Mesenchymal stem cell (in vitro differentiated cells and primary cell): ENCODE data around the gene LCMT1.
A peak's percentile ranks its signal among the peaks of the same experiment; 100 is the strongest.

Source experiments
- DNase-seq: peaks from one replicate; pipeline ENCODE4 v3.0.0-alpha.2; 2013
- H2AFZ ChIP-seq: one replicate; pipeline ENCODE4 v1.6.1; 2013; ENCODE audit warnings: low read depth, mild to moderate bottlenecking, control low read depth, inconsistent platforms, low read length, moderate library complexity
- H2AK5ac ChIP-seq: 2 replicates; pipeline ENCODE4 v1.6.1; 2013; ENCODE audit warnings: low read length, moderate library complexity, mild to moderate bottlenecking, inconsistent platforms; ENCODE audit not compliant: severe bottlenecking
- H2BK120ac ChIP-seq: one replicate; pipeline ENCODE4 v1.6.1; 2013; ENCODE audit warnings: low read depth, mild to moderate bottlenecking, inconsistent platforms, low read length, moderate library complexity
- H2BK12ac ChIP-seq, 2 experiments: one replicate each; pipeline ENCODE4 v1.6.1; 2013; ENCODE audit warnings: inconsistent platforms in 2 of 2, low read length in 2 of 2, mild to moderate bottlenecking in 2 of 2, moderate library complexity in 2 of 2, control low read depth in 1 of 2
- H2BK15ac ChIP-seq: one replicate; pipeline ENCODE4 v1.6.1; 2013; ENCODE audit warnings: mild to moderate bottlenecking, low read depth, inconsistent platforms; ENCODE audit not compliant: poor library complexity, severe bottlenecking
- H2BK5ac ChIP-seq: 2 replicates; pipeline ENCODE4 v1.6.1; 2013; ENCODE audit warnings: low read depth, mild to moderate bottlenecking, low read length, control low read depth, inconsistent platforms; ENCODE audit not compliant: poor library complexity, severe bottlenecking
- H3K14ac ChIP-seq, 2 experiments: one replicate each; pipeline ENCODE4 v1.6.1; 2013; ENCODE audit warnings: inconsistent platforms in 2 of 2, low read length in 2 of 2, control low read depth in 1 of 2, mild to moderate bottlenecking in 1 of 2, moderate library complexity in 1 of 2
- H3K18ac ChIP-seq, 2 experiments: one replicate each; pipeline ENCODE4 v1.6.1; 2013; ENCODE audit warnings: inconsistent platforms in 2 of 2, low read length in 2 of 2, control low read depth in 1 of 2, low read depth in 1 of 2, mild to moderate bottlenecking in 1 of 2
- H3K23ac ChIP-seq, 2 experiments: one replicate each; pipeline ENCODE4 v1.6.1; 2013; ENCODE audit warnings: inconsistent platforms in 2 of 2, low read length in 2 of 2, mild to moderate bottlenecking in 2 of 2, moderate library complexity in 2 of 2, control low read depth in 1 of 2
- H3K27ac ChIP-seq: 2 replicates; pipeline ENCODE4 v1.5.1; 2013; ENCODE audit warnings: mild to moderate bottlenecking, moderate library complexity, low read length, control low read depth, inconsistent platforms; ENCODE audit not compliant: poor library complexity, severe bottlenecking
- H3K27me3 ChIP-seq, 2 experiments: 2 replicates each; pipeline versions ENCODE4 v1.6.1 to v1.7.0; 2013; ENCODE audit warnings: low read length in 2 of 2, mild to moderate bottlenecking in 2 of 2, moderate library complexity in 2 of 2, control low read depth in 1 of 2, inconsistent platforms in 1 of 2; ENCODE audit not compliant: control insufficient read depth in 1 of 2, insufficient read depth in 1 of 2
- H3K36me3 ChIP-seq, 2 experiments: 2 replicates each; pipeline versions ENCODE4 v1.6.1 to v1.7.0; 2013; ENCODE audit warnings: low read length in 2 of 2, control low read depth in 1 of 2, inconsistent platforms in 1 of 2, low read depth in 1 of 2, mild to moderate bottlenecking in 1 of 2; ENCODE audit not compliant: insufficient read depth in 2 of 2, control insufficient read depth in 1 of 2
- H3K4ac ChIP-seq, 2 experiments: one replicate each; pipeline ENCODE4 v1.6.1; 2013; ENCODE audit warnings: inconsistent platforms in 2 of 2, low read length in 2 of 2, mild to moderate bottlenecking in 2 of 2, moderate library complexity in 2 of 2, control low read depth in 1 of 2, low read depth in 1 of 2
- H3K4me1 ChIP-seq: 2 replicates; pipeline ENCODE4 v1.6.1; 2013; ENCODE audit warnings: low read depth, low read length, control low read depth; ENCODE audit not compliant: control insufficient read depth, insufficient read depth
- H3K4me2 ChIP-seq: 2 replicates; pipeline ENCODE4 v1.6.1; 2013; ENCODE audit warnings: low read length, mild to moderate bottlenecking, inconsistent platforms; ENCODE audit not compliant: poor library complexity, severe bottlenecking
- H3K4me3 ChIP-seq, 2 experiments: 2 replicates each; pipeline versions ENCODE4 v1.5.1 to v1.7.0; 2013; ENCODE audit warnings: low read length in 2 of 2, mild to moderate bottlenecking in 2 of 2, control low read depth in 1 of 2, low read depth in 1 of 2; ENCODE audit not compliant: insufficient read depth in 1 of 2
- H3K79me1 ChIP-seq: replicated peaks from 2 replicates; pipeline ENCODE4 v1.6.1; 2013; ENCODE audit warnings: mild to moderate bottlenecking, control low read depth, low read length, inconsistent platforms; ENCODE audit not compliant: poor library complexity, severe bottlenecking
- H3K9ac ChIP-seq: 2 replicates; pipeline ENCODE4 v1.7.0; 2013; ENCODE audit warnings: mild to moderate bottlenecking, low read length, moderate library complexity
- H3K9me3 ChIP-seq: 2 replicates; pipeline ENCODE4 v1.7.0; 2013; ENCODE audit warnings: mild to moderate bottlenecking, low read length; ENCODE audit not compliant: control insufficient read depth
- H4K8ac ChIP-seq: one replicate; pipeline ENCODE4 v1.6.1; 2013; ENCODE audit warnings: inconsistent platforms, mild to moderate bottlenecking, low read length, moderate library complexity
- H4K91ac ChIP-seq: one replicate; pipeline ENCODE4 v1.6.1; 2013; ENCODE audit warnings: mild to moderate bottlenecking, low read length, inconsistent platforms
- WGBS: methylation state at CpG from one replicate; pipeline ENCODE4 v1.1.7; 2013; ENCODE audit warnings: mixed read lengths; 5-methylcytosine and 5-hydroxymethylcytosine counted together

The LCMT1 gene

GRCh38 chr16:25199457-25199856 is 87.9 kb downstream of the LCMT1 start:
- H3K23ac ChIP-seq, result no peak overlapping the region
- no peak overlapping the region for H2BK5ac ChIP-seq
- no peak overlapping the region for H3K14ac ChIP-seq
- H3K36me3 ChIP-seq, result no peaks in the 10 kb centered on the region
- no peak overlapping the region for H3K9ac ChIP-seq
- no peaks in the 10 kb centered on the region for H3K79me1 ChIP-seq
- no peak overlapping the region for H3K4me3 ChIP-seq
- no peaks in the 10 kb centered on the region for H3K4me1 ChIP-seq
- no peak overlapping the region for H2AFZ ChIP-seq
- H3K27me3 ChIP-seq, result no peaks in the 10 kb centered on the region
- H3K27ac ChIP-seq, result no peak overlapping the region
- H3K4ac ChIP-seq, result no peak overlapping the region
- H3K9me3 ChIP-seq, result no peaks in the 10 kb centered on the region
- H2AK5ac ChIP-seq, result no peak overlapping the region
- 94% methylated on average over 7 of the region's 7 CpGs for WGBS
- no peak overlapping the region for H2BK120ac ChIP-seq
- no peak overlapping the region for H2BK15ac ChIP-seq
- H2BK12ac ChIP-seq, result no peak overlapping the region
- H4K91ac ChIP-seq, result no peak overlapping the region
- no peak overlapping the region for H4K8ac ChIP-seq
- H3K18ac ChIP-seq, result no peak overlapping the region
- H3K4me2 ChIP-seq, result no peak overlapping the region
- no peak for DNase-seq

- DNase-seq, result peak; percentile 51
- H3K9ac ChIP-seq, result no peak overlapping the region
- H2BK12ac ChIP-seq, result no peak overlapping the region
- H2BK5ac ChIP-seq, result no peak overlapping the region
- H3K4me2 ChIP-seq, result no peak overlapping the region
- no peak overlapping the region for H3K18ac ChIP-seq
- no peak overlapping the region for H3K27ac ChIP-seq
- no peak overlapping the region for H3K14ac ChIP-seq
- no peak overlapping the region for H3K4me3 ChIP-seq
- no peaks in the 10 kb centered on the region for H3K9me3 ChIP-seq
- peaks cover 0 to 9% of the 10 kb centered on the region in 2 experiments for H3K27me3 ChIP-seq
- H2BK15ac ChIP-seq, result no peak overlapping the region
- no peak overlapping the region for H4K8ac ChIP-seq
- no peak overlapping the region for H3K23ac ChIP-seq
- H4K91ac ChIP-seq, result no peak overlapping the region
- WGBS, result 37% methylated on average over 3 of the region's 4 CpGs
- no peaks in the 10 kb centered on the region for H3K36me3 ChIP-seq
- H3K79me1 ChIP-seq, result no peaks in the 10 kb centered on the region
- H2AK5ac ChIP-seq, result no peak overlapping the region
- no peaks in the 10 kb centered on the region for H3K4me1 ChIP-seq
- H2AFZ ChIP-seq, result no peak overlapping the region
- no peak overlapping the region for H2BK120ac ChIP-seq
- H3K4ac ChIP-seq, result no peak overlapping the region
Observed at GRCh38 chr16:25210758-25211157, 99.2 kb downstream of the LCMT1 start.

- Histone ChIP-seq H3K27me3 (peaks cover 11 to 18% of the 10 kb centered on the region in 2 experiments), H3K4me3 (no peak overlapping the region), H3K36me3 (no peaks in the 10 kb centered on the region), H2AK5ac (no peak overlapping the region), H3K4me1 (peaks cover 2% of the 10 kb centered on the region), H3K23ac (no peak overlapping the region), H2BK5ac (no peak overlapping the region), H2AFZ (no peak overlapping the region), H2BK120ac (no peak overlapping the region), H3K79me1 (no peaks in the 10 kb centered on the region), H2BK15ac (no peak overlapping the region), H2BK12ac (no peak overlapping the region), H3K9me3 (no peaks in the 10 kb centered on the region), H3K4me2 (no peak overlapping the region), H3K27ac (no peak overlapping the region), H4K91ac (no peak overlapping the region), H4K8ac (no peak overlapping the region), H3K14ac (no peak overlapping the region), H3K18ac (no peak overlapping the region), H3K4ac (no peak overlapping the region), H3K9ac (no peak overlapping the region)
- DNase-seq, result no peak
- WGBS, result 81% methylated on average over 2 of the region's 2 CpGs
Observed at GRCh38 chr16:25212636-25213035, 101.1 kb downstream of the LCMT1 start.

GRCh38 chr16:25213709-25214397 is 102.3 kb downstream of the LCMT1 start:
- no peak overlapping the region for H4K91ac ChIP-seq
- 81% methylated on average over 5 of the region's 6 CpGs for WGBS

More at GRCh38 chr16:25213709-25214397, 102.3 kb downstream of the LCMT1 start:
- no peak for DNase-seq
- Histone ChIP-seq H3K79me1 (no peaks in the 10 kb centered on the region), H2BK15ac (no peak overlapping the region), H4K8ac (no peak overlapping the region), H3K4ac (no peak overlapping the region), H2BK5ac (no peak overlapping the region), H3K36me3 (no peaks in the 10 kb centered on the region), H2AK5ac (no peak overlapping the region), H3K18ac (no peak overlapping the region), H3K23ac (no peak overlapping the region), H3K4me1 (peaks cover 2% of the 10 kb centered on the region), H2BK12ac (no peak overlapping the region), H3K9ac (no peak overlapping the region), H3K4me3 (no peak overlapping the region), H3K9me3 (no peaks in the 10 kb centered on the region), H2AFZ (no peak overlapping the region), H3K27ac (no peak overlapping the region), H3K27me3 (peaks cover 16 to 25% of the 10 kb centered on the region in 2 experiments), H3K14ac (no peak overlapping the region), H3K4me2 (no peak overlapping the region), H2BK120ac (no peak overlapping the region)
